WTC11 (cell line): ENCODE measurements around the gene KRTAP11-1.

Experiments
- ESRRA ChIP-seq: sonication (generic); formaldehyde crosslinking; IDR thresholded peaks from 2 replicates; pipeline ENCODE4 v1.8.1; 2022; ENCODE audit warnings: mild to moderate bottlenecking, missing genetic modification reagents, borderline replicate concordance
- ETV6 ChIP-seq: sonication (generic); formaldehyde crosslinking; IDR thresholded peaks from 2 replicates; pipeline ENCODE4 v1.8.1; 2022; ENCODE audit warnings: mild to moderate bottlenecking, missing genetic modification reagents
- NFE2L1 ChIP-seq: sonication (generic); formaldehyde crosslinking; IDR thresholded peaks from 2 replicates; pipeline ENCODE4 v1.8.1; 2023; ENCODE audit warnings: missing genetic modification reagents
- ZBTB21 ChIP-seq: sonication (generic); formaldehyde crosslinking; IDR thresholded peaks from 2 replicates; pipeline ENCODE4 v1.8.1; 2023; ENCODE audit warnings: mild to moderate bottlenecking, missing genetic modification reagents, borderline replicate concordance
- ZNF396 ChIP-seq: fragments of 250-450 bp; sonication (Bioruptor Pico); IDR thresholded peaks from 2 replicates; pipeline ENCODE4 v1.8.0; 2021; ENCODE audit warnings: mild to moderate bottlenecking, moderate library complexity, borderline replicate concordance
- ZNF671 ChIP-seq: fragments of 250-450 bp; sonication (Bioruptor Pico); IDR thresholded peaks from 2 replicates; pipeline ENCODE4 v1.8.0; 2021; ENCODE audit warnings: mild to moderate bottlenecking
- TF ChIP-seq, protein P1 (sequence below): sonication (generic); formaldehyde crosslinking; IDR thresholded peaks from 2 replicates; pipeline ENCODE4 v1.8.1; 2023; ENCODE audit warnings: mild to moderate bottlenecking, missing genetic modification reagents, moderate library complexity
- TF ChIP-seq, protein P2 (sequence below): sonication (generic); formaldehyde crosslinking; IDR thresholded peaks from 2 replicates; pipeline ENCODE4 v1.8.1; 2022; ENCODE audit warnings: missing genetic modification reagents, borderline replicate concordance
- TF ChIP-seq, protein P3 (sequence below): sonication (generic); formaldehyde crosslinking; IDR thresholded peaks from 2 replicates; pipeline ENCODE4 v1.8.1; 2022; ENCODE audit warnings: low read depth, mild to moderate bottlenecking, moderate library complexity, missing genetic modification reagents, borderline replicate concordance
- TF ChIP-seq, protein P4 (sequence below): fragments of 200-600 bp; IDR thresholded peaks from 2 replicates; pipeline ENCODE4 v1.8.0; 2022; ENCODE audit warnings: antibody characterized with exemption
- TF ChIP-seq, protein P5 (sequence below): sonication (generic); formaldehyde crosslinking; IDR thresholded peaks from 2 replicates; pipeline ENCODE4 v1.8.0; 2022; ENCODE audit warnings: mild to moderate bottlenecking, missing genetic modification reagents
- TF ChIP-seq, protein P6 (sequence below): sonication (generic); formaldehyde crosslinking; conservative IDR thresholded peaks from 2 replicates; pipeline ENCODE4 v1.8.1; 2022; ENCODE audit warnings: mild to moderate bottlenecking, missing genetic modification reagents
- TF ChIP-seq, protein P7 (sequence below): sonication (generic); formaldehyde crosslinking; IDR thresholded peaks from 2 replicates; pipeline ENCODE4 v1.8.0; 2023; ENCODE audit warnings: missing genetic modification reagents, mild to moderate bottlenecking, borderline replicate concordance

DNA sequence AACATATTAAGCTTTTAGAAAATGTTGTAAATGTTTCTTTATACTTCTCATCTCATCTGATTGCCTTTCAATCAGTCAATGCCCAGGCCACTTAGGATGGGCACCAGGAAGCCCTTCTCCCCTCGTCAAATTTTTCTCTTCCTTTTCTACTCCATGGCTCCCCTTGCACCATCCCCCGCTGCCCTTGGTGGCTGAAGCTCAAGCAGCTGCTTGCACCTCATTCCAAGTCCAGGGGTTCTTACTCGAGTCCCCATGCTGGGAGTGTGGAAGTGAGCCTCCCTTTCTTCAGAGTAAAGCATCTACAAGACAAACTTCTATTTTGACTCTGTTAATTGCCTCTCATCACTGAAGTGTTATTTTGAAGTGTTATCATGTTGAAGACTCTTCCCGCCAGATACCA is 39.7 kb upstream of the KRTAP11-1 start:
- TF ChIP-seq, protein P1, sequence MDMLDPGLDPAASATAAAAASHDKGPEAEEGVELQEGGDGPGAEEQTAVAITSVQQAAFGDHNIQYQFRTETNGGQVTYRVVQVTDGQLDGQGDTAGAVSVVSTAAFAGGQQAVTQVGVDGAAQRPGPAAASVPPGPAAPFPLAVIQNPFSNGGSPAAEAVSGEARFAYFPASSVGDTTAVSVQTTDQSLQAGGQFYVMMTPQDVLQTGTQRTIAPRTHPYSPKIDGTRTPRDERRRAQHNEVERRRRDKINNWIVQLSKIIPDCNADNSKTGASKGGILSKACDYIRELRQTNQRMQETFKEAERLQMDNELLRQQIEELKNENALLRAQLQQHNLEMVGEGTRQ: no peak
- TF ChIP-seq, protein P2, sequence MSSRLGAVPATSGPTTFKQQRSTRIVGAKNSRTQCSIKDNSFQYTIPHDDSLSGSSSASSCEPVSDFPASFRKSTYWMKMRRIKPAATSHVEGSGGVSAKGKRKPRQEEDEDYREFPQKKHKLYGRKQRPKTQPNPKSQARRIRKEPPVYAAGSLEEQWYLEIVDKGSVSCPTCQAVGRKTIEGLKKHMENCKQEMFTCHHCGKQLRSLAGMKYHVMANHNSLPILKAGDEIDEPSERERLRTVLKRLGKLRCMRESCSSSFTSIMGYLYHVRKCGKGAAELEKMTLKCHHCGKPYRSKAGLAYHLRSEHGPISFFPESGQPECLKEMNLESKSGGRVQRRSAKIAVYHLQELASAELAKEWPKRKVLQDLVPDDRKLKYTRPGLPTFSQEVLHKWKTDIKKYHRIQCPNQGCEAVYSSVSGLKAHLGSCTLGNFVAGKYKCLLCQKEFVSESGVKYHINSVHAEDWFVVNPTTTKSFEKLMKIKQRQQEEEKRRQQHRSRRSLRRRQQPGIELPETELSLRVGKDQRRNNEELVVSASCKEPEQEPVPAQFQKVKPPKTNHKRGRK: no peak
- TF ChIP-seq, protein P3, sequence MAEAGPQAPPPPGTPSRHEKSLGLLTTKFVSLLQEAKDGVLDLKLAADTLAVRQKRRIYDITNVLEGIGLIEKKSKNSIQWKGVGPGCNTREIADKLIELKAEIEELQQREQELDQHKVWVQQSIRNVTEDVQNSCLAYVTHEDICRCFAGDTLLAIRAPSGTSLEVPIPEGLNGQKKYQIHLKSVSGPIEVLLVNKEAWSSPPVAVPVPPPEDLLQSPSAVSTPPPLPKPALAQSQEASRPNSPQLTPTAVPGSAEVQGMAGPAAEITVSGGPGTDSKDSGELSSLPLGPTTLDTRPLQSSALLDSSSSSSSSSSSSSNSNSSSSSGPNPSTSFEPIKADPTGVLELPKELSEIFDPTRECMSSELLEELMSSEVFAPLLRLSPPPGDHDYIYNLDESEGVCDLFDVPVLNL (CRISPR knock-in tag): no peak
- TF ChIP-seq, protein P4, sequence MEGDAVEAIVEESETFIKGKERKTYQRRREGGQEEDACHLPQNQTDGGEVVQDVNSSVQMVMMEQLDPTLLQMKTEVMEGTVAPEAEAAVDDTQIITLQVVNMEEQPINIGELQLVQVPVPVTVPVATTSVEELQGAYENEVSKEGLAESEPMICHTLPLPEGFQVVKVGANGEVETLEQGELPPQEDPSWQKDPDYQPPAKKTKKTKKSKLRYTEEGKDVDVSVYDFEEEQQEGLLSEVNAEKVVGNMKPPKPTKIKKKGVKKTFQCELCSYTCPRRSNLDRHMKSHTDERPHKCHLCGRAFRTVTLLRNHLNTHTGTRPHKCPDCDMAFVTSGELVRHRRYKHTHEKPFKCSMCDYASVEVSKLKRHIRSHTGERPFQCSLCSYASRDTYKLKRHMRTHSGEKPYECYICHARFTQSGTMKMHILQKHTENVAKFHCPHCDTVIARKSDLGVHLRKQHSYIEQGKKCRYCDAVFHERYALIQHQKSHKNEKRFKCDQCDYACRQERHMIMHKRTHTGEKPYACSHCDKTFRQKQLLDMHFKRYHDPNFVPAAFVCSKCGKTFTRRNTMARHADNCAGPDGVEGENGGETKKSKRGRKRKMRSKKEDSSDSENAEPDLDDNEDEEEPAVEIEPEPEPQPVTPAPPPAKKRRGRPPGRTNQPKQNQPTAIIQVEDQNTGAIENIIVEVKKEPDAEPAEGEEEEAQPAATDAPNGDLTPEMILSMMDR: no peak
- TF ChIP-seq ETV6 (no peak), ZBTB21 (CRISPR knock-in tag) (no peak), ZNF671 (CRISPR knock-in tag) (no peak), ZNF396 (no peak), NFE2L1 (CRISPR knock-in tag) (no peak), ESRRA (no peak)
- TF ChIP-seq, protein P5, sequence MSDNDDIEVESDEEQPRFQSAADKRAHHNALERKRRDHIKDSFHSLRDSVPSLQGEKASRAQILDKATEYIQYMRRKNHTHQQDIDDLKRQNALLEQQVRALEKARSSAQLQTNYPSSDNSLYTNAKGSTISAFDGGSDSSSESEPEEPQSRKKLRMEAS (CRISPR knock-in tag): no peak
- TF ChIP-seq, protein P6, sequence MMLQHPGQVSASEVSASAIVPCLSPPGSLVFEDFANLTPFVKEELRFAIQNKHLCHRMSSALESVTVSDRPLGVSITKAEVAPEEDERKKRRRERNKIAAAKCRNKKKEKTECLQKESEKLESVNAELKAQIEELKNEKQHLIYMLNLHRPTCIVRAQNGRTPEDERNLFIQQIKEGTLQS (CRISPR knock-in tag): no peak
- TF ChIP-seq, protein P7, sequence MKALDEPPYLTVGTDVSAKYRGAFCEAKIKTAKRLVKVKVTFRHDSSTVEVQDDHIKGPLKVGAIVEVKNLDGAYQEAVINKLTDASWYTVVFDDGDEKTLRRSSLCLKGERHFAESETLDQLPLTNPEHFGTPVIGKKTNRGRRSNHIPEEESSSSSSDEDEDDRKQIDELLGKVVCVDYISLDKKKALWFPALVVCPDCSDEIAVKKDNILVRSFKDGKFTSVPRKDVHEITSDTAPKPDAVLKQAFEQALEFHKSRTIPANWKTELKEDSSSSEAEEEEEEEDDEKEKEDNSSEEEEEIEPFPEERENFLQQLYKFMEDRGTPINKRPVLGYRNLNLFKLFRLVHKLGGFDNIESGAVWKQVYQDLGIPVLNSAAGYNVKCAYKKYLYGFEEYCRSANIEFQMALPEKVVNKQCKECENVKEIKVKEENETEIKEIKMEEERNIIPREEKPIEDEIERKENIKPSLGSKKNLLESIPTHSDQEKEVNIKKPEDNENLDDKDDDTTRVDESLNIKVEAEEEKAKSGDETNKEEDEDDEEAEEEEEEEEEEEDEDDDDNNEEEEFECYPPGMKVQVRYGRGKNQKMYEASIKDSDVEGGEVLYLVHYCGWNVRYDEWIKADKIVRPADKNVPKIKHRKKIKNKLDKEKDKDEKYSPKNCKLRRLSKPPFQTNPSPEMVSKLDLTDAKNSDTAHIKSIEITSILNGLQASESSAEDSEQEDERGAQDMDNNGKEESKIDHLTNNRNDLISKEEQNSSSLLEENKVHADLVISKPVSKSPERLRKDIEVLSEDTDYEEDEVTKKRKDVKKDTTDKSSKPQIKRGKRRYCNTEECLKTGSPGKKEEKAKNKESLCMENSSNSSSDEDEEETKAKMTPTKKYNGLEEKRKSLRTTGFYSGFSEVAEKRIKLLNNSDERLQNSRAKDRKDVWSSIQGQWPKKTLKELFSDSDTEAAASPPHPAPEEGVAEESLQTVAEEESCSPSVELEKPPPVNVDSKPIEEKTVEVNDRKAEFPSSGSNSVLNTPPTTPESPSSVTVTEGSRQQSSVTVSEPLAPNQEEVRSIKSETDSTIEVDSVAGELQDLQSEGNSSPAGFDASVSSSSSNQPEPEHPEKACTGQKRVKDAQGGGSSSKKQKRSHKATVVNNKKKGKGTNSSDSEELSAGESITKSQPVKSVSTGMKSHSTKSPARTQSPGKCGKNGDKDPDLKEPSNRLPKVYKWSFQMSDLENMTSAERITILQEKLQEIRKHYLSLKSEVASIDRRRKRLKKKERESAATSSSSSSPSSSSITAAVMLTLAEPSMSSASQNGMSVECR (CRISPR knock-in tag): no peak
